Colonic mucosa (tissue), 4 donors: ENCODE results near the gene METTL27. TPM values are rescaled to one million over a fixed set of nuclear protein-coding genes. Genes with fewer than 3 reads are reported as not detected.

Experiments used
- DNase-seq: peaks from one replicate; pipeline ENCODE4 v3.0.0-alpha.2; 2020
- H3K27ac ChIP-seq: fragments of 200-600 bp; one replicate; pipeline ENCODE4 v1.8.0; 2021
- H3K27me3 ChIP-seq: fragments of 200-600 bp; one replicate; pipeline ENCODE4 v1.8.0; 2021
- H3K36me3 ChIP-seq: fragments of 200-600 bp; one replicate; pipeline ENCODE4 v1.8.0; 2021
- H3K4me1 ChIP-seq: fragments of 200-600 bp; one replicate; pipeline ENCODE4 v1.8.0; 2021; ENCODE audit warnings: mild to moderate bottlenecking
- H3K4me3 ChIP-seq: fragments of 200-600 bp; one replicate; pipeline ENCODE4 v1.8.0; 2021
- H3K9ac ChIP-seq, 2 donors: one replicate each; pipeline ENCODE4 v1.7.0; 2013; ENCODE audit warnings: control low read depth in 2 of 2, low read depth in 2 of 2, low read length in 2 of 2
- H3K9me3 ChIP-seq: fragments of 200-600 bp; one replicate; pipeline ENCODE4 v1.8.0; 2021
- CTCF ChIP-seq: fragments of 200-600 bp; IDR thresholded peaks from one replicate; pipeline ENCODE4 v1.8.0; 2022; ENCODE audit warnings: antibody characterized with exemption, mild to moderate bottlenecking
- intact Hi-C: fragments of 100-400 bp; cut with DNase I; formaldehyde crosslinking; loops from one replicate; pipeline ENCODE4 v1.14.1; 2022
- total RNA-seq, 2 donors: library from RNA; stranded (reverse); fragmentation: NEBNext Ultra II Directional in 1 of 2; extraction: Animal tissue kit (Norgen Biotek cat#: 25700) in 1 of 2; gene quantifications; one replicate each; pipeline ENCODE4 v1.2.1, GENCODE V29; 2021
- donor health status: healthy.
- donor health status: DM: no; HTN: no; CAD: no.
- donor health status: DM: no; HTN: no; CAD: no.

Gene METTL27
- total RNA-seq, 2 donors from 2014 or later, result 4.0 to 7.4 TPM

GRCh38 chr7:73786588-73786987 is 55.7 kb downstream of the METTL27 start:
- Histone ChIP-seq H3K4me1 (no peaks in the 10 kb centered on the region), H3K27ac (peak overlapping the region; percentile 93), H3K27me3 (no peaks in the 10 kb centered on the region), H3K9ac (no peak overlapping the region), H3K36me3 (no peaks in the 10 kb centered on the region), H3K9me3 (no peaks in the 10 kb centered on the region), H3K4me3 (no peak overlapping the region)
- intact Hi-C loops, result no loop called here
- no peak for TF ChIP-seq CTCF
- peak; percentile 20 for DNase-seq

Other genes starting within 250 kb of the METTL27 start
- 10 to 100 TPM in 1 of 2 donors, 1 to 10 TPM in 1; 9.5 to 15.7 TPM for gene MLXIPL, start 218.0 kb downstream of the METTL27 start, total RNA-seq
- 1 to 10 TPM in 1 of 2 donors, under 1 TPM in 1; 0.62 to 2.0 TPM for gene VPS37D, start 174.7 kb downstream of the METTL27 start, total RNA-seq
- 10 to 100 TPM in 1 of 2 donors, 1 to 10 TPM in 1; 9.7 to 15.1 TPM for gene DNAJC30, start 159.1 kb downstream of the METTL27 start, total RNA-seq
- 10 to 100 TPM; 46.4 to 79.5 TPM for gene BUD23, start 158.9 kb downstream of the METTL27 start, total RNA-seq
- 1 to 10 TPM; 7.0 to 7.2 TPM for gene STX1A, start 122.8 kb downstream of the METTL27 start, total RNA-seq
- gene ABHD11, start 103.7 kb downstream of the METTL27 start, total RNA-seq, result 100 to 1,000 TPM; 109 to 123 TPM
- 100 to 1,000 TPM; 599 to 634 TPM for gene CLDN3, start 72.2 kb downstream of the METTL27 start, total RNA-seq
- 100 to 1,000 TPM; 568 to 932 TPM for gene CLDN4, start 11.5 kb downstream of the METTL27 start, total RNA-seq
- not detected for gene TMEM270, start 18.6 kb upstream of the METTL27 start, total RNA-seq
- 10 to 100 TPM in 1 of 2 donors, 1 to 10 TPM in 1; 6.9 to 12.6 TPM for gene ELN, start 185.7 kb upstream of the METTL27 start, total RNA-seq
- gene LIMK1, start 241.3 kb upstream of the METTL27 start, total RNA-seq, result 10 to 100 TPM; 11.1 to 16.5 TPM